Measurements from ENCODE around the gene NUAK2. TPM values are rescaled to one million over a fixed set of nuclear protein-coding genes. Genes with fewer than 3 reads are reported as not detected.

The NUAK2 gene
- total RNA-seq, 2 experiments from 2014 or later: 14.9 to 15.3 TPM

- Mint-ChIP-seq H3K27ac (peak overlapping the region; percentile 97), H3K9me3 (no peaks in the 10 kb centered on the region), H3K4me1 (ENCODE audit: low read depth) (peaks cover 77% of the 10 kb centered on the region), H3K36me3 (ENCODE audit: low read depth) (peaks cover 5% of the 10 kb centered on the region), H3K27me3 (no peaks in the 10 kb centered on the region), H3K4me3 (peak overlapping the region; percentile 82)
- Histone ChIP-seq H3K36me3 (ENCODE audit: insufficient read depth, low read length) (no peaks in the 10 kb centered on the region), H3K27ac (ENCODE audit: low read depth in 1 of 2, low read length in 2 of 2) (peak overlapping the region; percentile 65 to 90), H3K4me3 (ENCODE audit: low read length) (peak overlapping the region; percentile 50), H3K9me3 (ENCODE audit: control insufficient read depth in 1 of 2, insufficient read depth in 1 of 2, low read length in 2 of 2) (no peaks in the 10 kb centered on the region), H3K27me3 (ENCODE audit: control insufficient read depth in 1 of 2, insufficient read depth in 2 of 2, low read length in 2 of 2) (no peaks in the 10 kb centered on the region), H3K4me1 (ENCODE audit: insufficient read depth, low read length) (peaks cover 87% of the 10 kb centered on the region)
- DNase-seq: peak; percentile 42 to 88 (median 57)
- ChIA-PET POLR2A (interaction anchor here (0.6 to 19.9 kb wide), 11 partner anchors 10 to 1766 kb away, joined by 3 to 918 read pairs (median 5); partner anchors contain the start of genes DSTYK, NUAK2 and PFKFB2), CTCF (interaction anchor here (1.1 to 9.9 kb wide), 8 partner anchors 13 to 199 kb away, joined by 3 to 139 read pairs (median 6); partner anchors contain the start of gene NUAK2)
- TF ChIP-seq, protein P1, sequence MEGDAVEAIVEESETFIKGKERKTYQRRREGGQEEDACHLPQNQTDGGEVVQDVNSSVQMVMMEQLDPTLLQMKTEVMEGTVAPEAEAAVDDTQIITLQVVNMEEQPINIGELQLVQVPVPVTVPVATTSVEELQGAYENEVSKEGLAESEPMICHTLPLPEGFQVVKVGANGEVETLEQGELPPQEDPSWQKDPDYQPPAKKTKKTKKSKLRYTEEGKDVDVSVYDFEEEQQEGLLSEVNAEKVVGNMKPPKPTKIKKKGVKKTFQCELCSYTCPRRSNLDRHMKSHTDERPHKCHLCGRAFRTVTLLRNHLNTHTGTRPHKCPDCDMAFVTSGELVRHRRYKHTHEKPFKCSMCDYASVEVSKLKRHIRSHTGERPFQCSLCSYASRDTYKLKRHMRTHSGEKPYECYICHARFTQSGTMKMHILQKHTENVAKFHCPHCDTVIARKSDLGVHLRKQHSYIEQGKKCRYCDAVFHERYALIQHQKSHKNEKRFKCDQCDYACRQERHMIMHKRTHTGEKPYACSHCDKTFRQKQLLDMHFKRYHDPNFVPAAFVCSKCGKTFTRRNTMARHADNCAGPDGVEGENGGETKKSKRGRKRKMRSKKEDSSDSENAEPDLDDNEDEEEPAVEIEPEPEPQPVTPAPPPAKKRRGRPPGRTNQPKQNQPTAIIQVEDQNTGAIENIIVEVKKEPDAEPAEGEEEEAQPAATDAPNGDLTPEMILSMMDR (IDR thresholded peaks at IDR 0.05): no peak
- ATAC-seq (ENCODE audit: poor library complexity): no peak
- intact Hi-C loops (cut with DNase I, micrococcal nuclease): loop anchor here in 1 of 2 experiments (5.0 kb wide), 1 partner anchor 346 kb away; the partner anchor contains the start of gene ELK4
These were observed 35.1 kb downstream of the NUAK2 start for GRCh38 chr1:205286335-205286950.

DNA sequence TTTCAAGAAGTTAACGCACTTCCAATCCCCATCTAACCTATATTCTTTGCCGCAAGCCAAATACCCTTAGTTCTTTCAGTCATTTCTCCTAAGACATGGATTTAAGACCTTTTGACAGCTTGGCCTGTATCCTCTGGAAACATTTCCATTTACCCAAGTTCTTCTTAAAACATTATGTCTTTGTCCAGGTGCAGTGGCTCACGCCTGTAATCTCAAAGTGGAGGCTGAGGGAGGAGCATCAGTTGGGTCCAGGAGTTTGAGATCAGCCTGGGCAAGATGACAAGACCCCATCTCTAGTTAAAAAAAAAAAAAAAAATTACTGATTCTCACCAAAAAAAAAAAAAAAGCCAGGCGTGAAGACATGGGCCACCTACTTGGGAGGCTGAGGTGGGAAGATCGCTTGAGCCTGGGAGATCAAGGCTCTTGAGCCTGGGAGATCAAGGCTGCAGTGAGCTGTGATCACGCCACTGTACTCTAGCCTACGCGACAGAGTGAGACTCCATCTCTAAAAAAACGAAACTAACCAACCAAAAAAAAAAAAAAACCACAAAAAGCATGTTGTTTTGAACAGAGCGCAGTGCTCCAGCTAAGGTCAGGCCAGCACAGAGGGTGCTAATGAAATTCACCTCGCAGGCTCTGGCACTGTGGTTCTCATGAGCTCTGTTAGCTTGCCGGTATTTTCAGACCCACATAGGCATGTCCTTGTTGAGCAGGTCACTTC lies 36.0 kb downstream of the NUAK2 start:
- Histone ChIP-seq H3K36me3 (ENCODE audit: insufficient read depth, low read length) (no peaks in the 10 kb centered on the region), H3K27me3 (ENCODE audit: control insufficient read depth in 1 of 2, insufficient read depth in 2 of 2, low read length in 2 of 2) (no peaks in the 10 kb centered on the region), H3K27ac (ENCODE audit: low read depth in 1 of 2, low read length in 2 of 2) (peak overlapping the region; percentile 65 to 90), H3K4me3 (ENCODE audit: low read length) (peak overlapping the region; percentile 50), H3K9me3 (ENCODE audit: control insufficient read depth in 1 of 2, insufficient read depth in 1 of 2, low read length in 2 of 2) (no peaks in the 10 kb centered on the region), H3K4me1 (ENCODE audit: insufficient read depth, low read length) (peaks cover 88% of the 10 kb centered on the region)
- H3K27ac Mint-ChIP-seq: peak overlapping the region; percentile 97
- ChIA-PET POLR2A (interaction anchor here (0.6 to 19.9 kb wide), 16 partner anchors 10 to 1767 kb away, joined by 3 to 918 read pairs (median 6); partner anchors contain the start of genes DSTYK, NUAK2, PFKFB2 and TMCC2), CTCF (interaction anchor here (1.1 to 9.9 kb wide), 8 partner anchors 9 to 200 kb away, joined by 3 to 139 read pairs (median 4); partner anchors contain the start of gene NUAK2)
- no peaks in the 10 kb centered on the region for H3K9me3 Mint-ChIP-seq
- peak; percentile 43 to 88 (median 60) for DNase-seq
- peaks cover 78% of the 10 kb centered on the region for H3K4me1 Mint-ChIP-seq (ENCODE audit: low read depth)
- H3K4me3 Mint-ChIP-seq: peak overlapping the region; percentile 82
- TF ChIP-seq, protein P1 (IDR thresholded peaks at IDR 0.05): no peak
- peak; percentile 46 for ATAC-seq (ENCODE audit: poor library complexity)
- peaks cover 5% of the 10 kb centered on the region for H3K36me3 Mint-ChIP-seq (ENCODE audit: low read depth)
- intact Hi-C loops (cut with DNase I, micrococcal nuclease): loop anchor here (1.0 to 5.0 kb wide), 4 partner anchors 28 to 347 kb away; partner anchors contain the start of genes NUAK2 (in 2 of the 2) and ELK4 (in 1 of the 2)
- no peaks in the 10 kb centered on the region for H3K27me3 Mint-ChIP-seq

DNA sequence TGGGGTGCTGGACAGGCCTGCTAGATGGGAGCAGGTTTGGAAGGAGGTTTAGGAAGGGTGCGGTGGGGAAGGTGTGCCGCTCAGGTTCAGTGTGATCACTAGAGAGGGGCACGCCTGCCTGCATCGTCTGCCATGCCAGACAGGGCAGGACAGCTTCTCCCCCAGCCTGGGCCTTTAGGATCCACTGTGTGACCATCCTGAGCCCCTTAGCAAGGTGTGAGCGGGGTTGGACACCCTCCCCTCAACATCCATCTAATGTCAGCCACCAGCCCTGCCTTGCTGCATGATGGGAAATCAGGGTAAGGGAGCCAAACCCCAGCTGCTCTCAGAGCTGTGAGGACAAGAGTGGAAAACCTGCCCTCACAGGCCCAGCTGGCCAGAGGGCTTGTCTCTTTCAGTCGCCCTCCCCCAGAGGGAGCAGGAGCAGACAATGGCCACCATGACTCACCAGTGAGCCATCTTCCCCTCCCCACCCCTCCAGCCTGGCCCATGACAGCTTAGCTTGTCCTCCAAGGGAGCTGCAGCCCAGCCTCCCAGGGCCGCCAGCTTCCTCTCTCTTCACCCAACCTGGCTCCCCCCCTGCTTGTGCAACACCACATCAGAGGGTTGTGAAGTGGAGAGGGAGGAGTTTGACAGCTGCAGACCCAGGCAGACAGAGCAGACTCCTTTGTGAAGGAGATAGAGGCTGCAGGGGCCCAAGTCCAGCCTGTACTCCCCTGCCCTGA lies 37.0 kb downstream of the NUAK2 start:
- peak; percentile 66 for ATAC-seq (ENCODE audit: poor library complexity)
- TF ChIP-seq, protein P1 (IDR thresholded peaks at IDR 0.05): no peak
- H3K36me3 ChIP-seq (ENCODE audit: insufficient read depth, low read length): no peaks in the 10 kb centered on the region
- H3K27me3 Mint-ChIP-seq: no peaks in the 10 kb centered on the region
- H3K27ac Mint-ChIP-seq: peak overlapping the region; percentile 97
- peaks cover 5% of the 10 kb centered on the region for H3K36me3 Mint-ChIP-seq (ENCODE audit: low read depth)
- H3K27ac ChIP-seq (ENCODE audit: low read depth in 1 of 2, low read length in 2 of 2): peak overlapping the region; percentile 72 to 90
- ChIA-PET POLR2A (interaction anchor here (0.8 to 19.9 kb wide), 12 partner anchors 9 to 464 kb away, joined by 3 to 918 read pairs (median 6); partner anchors contain the start of genes NUAK2 and TMCC2), CTCF (interaction anchor here (0.8 to 9.9 kb wide), 7 partner anchors 10 to 70 kb away, joined by 3 to 139 read pairs (median 6); no protein-coding TSS in a partner anchor)
- peaks cover 92% of the 10 kb centered on the region for H3K4me1 ChIP-seq (ENCODE audit: insufficient read depth, low read length)
- H3K9me3 Mint-ChIP-seq: no peaks in the 10 kb centered on the region
- H3K4me1 Mint-ChIP-seq (ENCODE audit: low read depth): peaks cover 81% of the 10 kb centered on the region
- H3K27me3 ChIP-seq (ENCODE audit: control insufficient read depth in 1 of 2, insufficient read depth in 2 of 2, low read length in 2 of 2): no peaks in the 10 kb centered on the region
- DNase-seq: peak; percentile 73 to 97 (median 93)
- peak overlapping the region; percentile 82 for H3K4me3 Mint-ChIP-seq
- intact Hi-C loops (cut with DNase I, micrococcal nuclease): loop anchor here (1.0 to 5.0 kb wide), 5 partner anchors 9 to 348 kb away; partner anchors contain the start of genes NUAK2 (in 2 of the 2) and ELK4 (in 1 of the 2)
- peak overlapping the region; percentile 50 for H3K4me3 ChIP-seq (ENCODE audit: low read length)
- no peaks in the 10 kb centered on the region for H3K9me3 ChIP-seq (ENCODE audit: control insufficient read depth in 1 of 2, insufficient read depth in 1 of 2, low read length in 2 of 2)
